ENCODE measurements around the gene HNRNPF.
"Not testable (repeated sequence)": the region's sequence is repeated elsewhere in the genome, so short reads cannot be mapped to it uniquely, and the experiment has no call there.

The HNRNPF gene

DNA sequence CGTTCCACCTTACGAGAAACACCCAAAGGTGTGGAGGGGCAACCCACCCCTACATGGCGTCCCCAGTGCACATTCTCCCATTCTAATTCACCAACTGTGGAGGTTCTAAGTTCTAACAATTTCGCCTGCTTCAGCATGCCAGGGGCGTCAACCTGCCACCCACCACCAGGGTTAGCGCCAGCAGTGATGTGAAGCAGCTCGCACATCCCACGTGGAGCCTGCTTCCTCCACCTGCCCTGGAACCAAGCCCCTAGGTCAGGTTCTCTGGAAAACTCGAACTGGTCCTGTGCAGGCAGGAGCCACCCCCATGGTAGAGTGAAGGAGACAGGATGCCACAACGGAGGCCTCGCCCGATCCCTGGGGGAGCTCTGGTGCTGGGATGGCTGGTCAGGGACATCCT lies 70.9 kb downstream of the HNRNPF start:
- no peak for DNase-seq (ENCODE audit: low spot score)
- in situ Hi-C loops (cut with MboI; ENCODE audit: low pct_unique_long_range_greater_than_20kb, low sequenced_read_pairs, unreplicated experiment), result no loop called here
- TF ChIP-seq, protein P1, sequence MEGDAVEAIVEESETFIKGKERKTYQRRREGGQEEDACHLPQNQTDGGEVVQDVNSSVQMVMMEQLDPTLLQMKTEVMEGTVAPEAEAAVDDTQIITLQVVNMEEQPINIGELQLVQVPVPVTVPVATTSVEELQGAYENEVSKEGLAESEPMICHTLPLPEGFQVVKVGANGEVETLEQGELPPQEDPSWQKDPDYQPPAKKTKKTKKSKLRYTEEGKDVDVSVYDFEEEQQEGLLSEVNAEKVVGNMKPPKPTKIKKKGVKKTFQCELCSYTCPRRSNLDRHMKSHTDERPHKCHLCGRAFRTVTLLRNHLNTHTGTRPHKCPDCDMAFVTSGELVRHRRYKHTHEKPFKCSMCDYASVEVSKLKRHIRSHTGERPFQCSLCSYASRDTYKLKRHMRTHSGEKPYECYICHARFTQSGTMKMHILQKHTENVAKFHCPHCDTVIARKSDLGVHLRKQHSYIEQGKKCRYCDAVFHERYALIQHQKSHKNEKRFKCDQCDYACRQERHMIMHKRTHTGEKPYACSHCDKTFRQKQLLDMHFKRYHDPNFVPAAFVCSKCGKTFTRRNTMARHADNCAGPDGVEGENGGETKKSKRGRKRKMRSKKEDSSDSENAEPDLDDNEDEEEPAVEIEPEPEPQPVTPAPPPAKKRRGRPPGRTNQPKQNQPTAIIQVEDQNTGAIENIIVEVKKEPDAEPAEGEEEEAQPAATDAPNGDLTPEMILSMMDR (IDR thresholded peaks at IDR 0.05; ENCODE audit: extremely low read depth, insufficient read depth, missing control alignments), result no peak

DNA sequence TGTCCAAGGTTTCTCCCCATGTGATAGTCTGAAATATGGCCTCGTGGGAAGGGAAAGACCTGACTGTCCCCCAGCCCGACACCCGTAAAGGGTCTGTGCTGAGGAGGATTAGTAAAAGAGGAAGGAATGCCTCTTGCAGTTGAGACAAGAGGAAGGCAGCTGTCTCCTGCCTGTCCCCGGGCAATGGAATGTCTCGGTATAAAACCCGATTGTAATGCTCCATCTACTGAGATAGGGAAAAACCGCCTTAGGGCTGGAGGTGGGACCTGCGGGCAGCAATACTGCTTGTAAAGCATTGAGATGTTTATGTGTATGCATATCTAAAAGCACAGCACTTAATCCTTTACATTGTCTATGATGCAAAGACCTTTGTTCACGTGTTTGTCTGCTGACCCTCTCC lies 71.5 kb downstream of the HNRNPF start:
- DNase-seq (ENCODE audit: low spot score); in situ Hi-C loops (cut with MboI; ENCODE audit: low pct_unique_long_range_greater_than_20kb, low sequenced_read_pairs, unreplicated experiment): not testable (repeated sequence)

DNA sequence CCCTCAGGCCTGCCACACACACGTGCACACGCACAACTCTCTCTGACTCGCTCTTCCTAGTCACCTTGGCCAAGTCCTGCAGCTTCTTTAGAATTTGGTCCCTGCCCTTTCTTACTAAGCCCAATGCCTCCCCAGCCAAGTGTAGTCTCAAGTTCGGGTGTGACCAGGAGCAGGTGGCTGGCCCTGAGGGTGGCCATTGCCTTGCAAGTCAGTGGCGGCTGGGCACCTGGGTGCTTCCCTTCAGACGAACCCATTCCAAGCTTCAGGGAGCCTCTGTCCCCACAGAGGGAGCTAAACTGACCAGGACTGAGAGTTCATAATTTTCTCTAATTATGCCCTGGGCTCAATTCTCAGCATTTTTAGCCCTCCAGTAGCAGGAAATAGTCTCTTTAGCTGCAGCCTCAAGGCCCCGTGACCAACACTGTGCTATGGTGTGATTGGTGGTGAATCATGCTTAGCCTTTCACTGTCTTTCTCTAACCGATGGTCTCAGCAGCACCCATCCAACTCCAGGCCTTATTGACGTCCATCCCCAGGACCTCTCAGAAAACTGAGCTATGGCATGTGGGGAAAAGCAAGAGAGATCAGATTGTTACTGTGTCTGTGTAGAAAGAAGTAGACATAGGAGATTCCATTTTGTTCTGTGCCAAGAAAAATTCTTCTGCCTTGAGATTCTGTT lies 72.2 kb downstream of the HNRNPF start:
- TF ChIP-seq, protein P1 (IDR thresholded peaks at IDR 0.05; ENCODE audit: extremely low read depth, insufficient read depth, missing control alignments), result no peak
- DNase-seq (ENCODE audit: low spot score), result no peak
- in situ Hi-C loops (cut with MboI; ENCODE audit: low pct_unique_long_range_greater_than_20kb, low sequenced_read_pairs, unreplicated experiment), result no loop called here

DNA sequence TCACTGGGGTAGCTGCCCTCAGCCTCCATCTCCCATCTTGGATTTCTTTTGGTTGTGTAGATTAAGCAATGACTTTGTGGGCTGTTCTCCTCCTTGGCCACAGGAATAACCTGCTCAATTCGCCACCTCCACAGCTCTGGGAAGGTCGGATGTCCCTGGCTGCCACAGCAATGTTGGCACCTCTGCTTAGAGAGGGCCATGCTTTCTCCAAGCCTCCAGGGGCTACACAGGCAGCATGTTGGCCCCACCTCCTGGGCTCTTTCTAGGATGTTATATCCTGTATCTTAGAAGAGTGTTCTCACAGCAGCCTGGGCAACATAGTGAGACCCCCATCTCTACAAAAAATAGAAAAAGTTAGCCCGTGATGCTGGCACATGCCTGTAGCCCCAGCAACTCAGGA lies 72.9 kb downstream of the HNRNPF start:
- in situ Hi-C loops (cut with MboI; ENCODE audit: low pct_unique_long_range_greater_than_20kb, low sequenced_read_pairs, unreplicated experiment), result no loop called here
- TF ChIP-seq, protein P1 (IDR thresholded peaks at IDR 0.05; ENCODE audit: extremely low read depth, insufficient read depth, missing control alignments), result no peak
- DNase-seq (ENCODE audit: low spot score), result no peak

Measured in GM13977 (cell line).